Adrenal gland (tissue), 12 donors: ENCODE measurements around the gene NUP210L. TPM values are rescaled to one million over a fixed set of nuclear protein-coding genes. Genes with fewer than 3 reads are reported as not detected.
"Not testable (repeated sequence)": the region's sequence is repeated elsewhere in the genome, so short reads cannot be mapped to it uniquely, and the experiment has no call there.

Experiments used
- DNase-seq, 7 donors: peaks; one replicate each; pipeline ENCODE4 v3.0.0-alpha.2; 2019 to 2020
- H3K27ac ChIP-seq, 5 donors: fragments of 200-600 bp; sonication (generic) in 4 of 5; 1 replicate in 3 of 5; 2 replicates in 2 of 5; pipeline versions ENCODE4 v1.5.1 to v1.8.0; 2016 to 2020; ENCODE audit warnings: mild to moderate bottlenecking in 1 of 5
- H3K27me3 ChIP-seq: fragments of 200-600 bp; 2 replicates; pipeline ENCODE4 v1.8.0; 2021
- H3K36me3 ChIP-seq, 2 donors: fragments of 200-600 bp; replicated peaks in 1 of 2; 1 replicate in 1 of 2; 2 replicates in 1 of 2; pipeline versions ENCODE4 v1.5.1 to v1.8.0; 2018 to 2022
- H3K4me1 ChIP-seq, 2 donors: fragments of 200-600 bp; replicated peaks in 1 of 2; 1 replicate in 1 of 2; 2 replicates in 1 of 2; pipeline versions ENCODE4 v1.5.1 to v1.8.0; 2018 to 2021
- H3K4me3 ChIP-seq, 4 donors: fragments of 200-600 bp; sonication (generic) in 3 of 4; one replicate each; pipeline ENCODE4 v1.5.1; 2016 to 2018
- H3K9me3 ChIP-seq, 3 donors: fragments of 200-600 bp; sonication (generic) in 1 of 3; replicated peaks in 1 of 3; 1 replicate in 2 of 3; 2 replicates in 1 of 3; pipeline versions ENCODE4 v1.5.1 to v1.8.0; 2016 to 2021
- POLR2A ChIP-seq, 2 donors: fragments of 450-650 bp; IDR thresholded peaks; one replicate each; pipeline ENCODE4 v1.6.1; 2017; ENCODE audit warnings: antibody characterized with exemption in 2 of 2, mild to moderate bottlenecking in 2 of 2, moderate library complexity in 1 of 2
- WGBS, 4 donors: extraction: QIAGEN DNeasy Blood & Tissue Kit in 2 of 4; methylation state at CpG; one replicate each; pipeline versions ENCODE4 v1.1.5 to v1.1.7; 2013 to 2017; 5-methylcytosine and 5-hydroxymethylcytosine counted together
- intact Hi-C, 2 donors: fragments of 100-400 bp; cut with DNase I; formaldehyde crosslinking; loops; one replicate each; pipeline versions ENCODE4 v1.14.1 to v1.15.0; 2022 to 2023
- polyA plus RNA-seq, 3 donors: library from polyadenylated mRNA; stranded (reverse); fragments of 200-250 nt in 2 of 3; fragments of 350-450 nt in 1 of 3; fragmentation: Illumina TruSeq in 1 of 3; extraction: RNeasy Lipid Tissue Mini Kit (QIAGEN cat#74804) in 1 of 3; gene quantifications; one replicate each; pipeline ENCODE4 v1.2.3, GENCODE V29; 2013 to 2014
- total RNA-seq, 9 donors: library from RNA; depleted of rRNA in 4 of 9; stranded (reverse); fragments of >200 nt in 4 of 9; fragments of 120-200 nt in 1 of 9; fragmentation: NEBNext Ultra II Directional in 1 of 9; extraction: Animal tissue kit (Norgen Biotek cat#: 25700) in 1 of 9; gene quantifications; one replicate each; pipeline versions ENCODE4 v1.1.0 to v1.2.4, GENCODE V29; 2013 to 2023
- TF ChIP-seq, protein P1 (sequence below), 6 experiments: fragments of 450-650 bp in 4 of 6; fragments of 200-600 bp in 2 of 6; sonication (generic) in 1 of 6; IDR thresholded peaks; 1 replicate in 5 of 6; 2 replicates in 1 of 6; pipeline versions ENCODE4 v1.5.1 to v1.8.0; 2016 to 2021; ENCODE audit warnings: antibody characterized with exemption in 6 of 6, mild to moderate bottlenecking in 2 of 6, moderate library complexity in 1 of 6
- donor health status: healthy with polysubstance abuse.
- donor health status: Bipolar disorder and iron deficiency.
- donor health status: DM: yes; HTN: yes; CAD: no.
- donor health status: DM: no; HTN: no; CAD: no.
- donor health status: DM: no; HTN: no; CAD: no.
- donor health status: DM: yes; HTN: yes; CAD: no.

The NUP210L gene
- total and polyA plus RNA-seq, 12 donors: 0.03 to 0.07 (median 0.06) TPM; not detected in 7

DNA sequence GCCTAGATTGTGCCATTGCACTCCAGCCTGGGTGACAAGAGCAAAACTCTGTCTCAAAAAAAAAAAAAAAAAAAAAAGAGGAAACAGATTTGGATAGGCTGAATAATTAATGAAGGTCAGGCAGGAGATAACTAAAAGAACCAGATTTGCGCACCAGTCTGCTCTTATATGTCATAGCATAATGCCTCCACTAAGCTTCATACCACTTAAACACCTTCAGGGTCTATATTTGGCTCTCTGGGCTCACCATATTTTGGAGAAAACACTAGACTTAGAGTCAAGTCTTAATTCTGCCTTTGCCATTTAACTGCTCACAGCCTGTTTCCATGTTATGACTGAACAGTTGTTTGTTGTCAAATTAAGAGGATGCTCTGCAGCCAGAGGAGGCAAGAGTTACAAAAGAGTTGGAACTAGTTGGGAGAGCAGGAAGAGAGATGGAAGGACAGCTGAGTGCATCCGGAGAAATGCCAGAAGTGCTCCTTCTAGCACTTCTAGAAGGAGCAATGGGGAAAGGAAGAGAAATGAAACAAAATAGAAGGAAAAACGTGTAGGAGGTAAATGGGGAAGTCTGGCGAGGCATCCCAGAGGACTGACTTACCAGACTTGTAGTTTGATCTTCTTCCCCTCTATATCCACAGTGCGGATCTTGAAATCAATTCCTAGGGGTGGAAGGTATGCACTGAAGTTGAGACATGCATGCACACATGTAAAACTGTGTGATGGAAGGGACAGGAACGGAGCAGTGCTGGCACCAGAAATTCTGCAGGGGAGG is 170.6 kb downstream of the NUP210L start:
- Histone ChIP-seq H3K4me1 (peaks cover 15 to 24% of the 10 kb centered on the region in 2 donors), H3K27ac (peak overlapping the region in 4 of 5 donors; percentile 5 to 89 (median 67)), H3K4me3 (peak overlapping the region in 1 of 4 donors; percentile 84), H3K9me3 (no peaks in the 10 kb centered on the region), H3K27me3 (no peaks in the 10 kb centered on the region), H3K36me3 (peaks cover 0 to 11% of the 10 kb centered on the region in 2 donors)
- 58 to 70% (median 63%) methylated on average over 6 of the region's 6 CpGs for WGBS, 4 donors
- DNase-seq: no peak
- TF ChIP-seq, protein P1, sequence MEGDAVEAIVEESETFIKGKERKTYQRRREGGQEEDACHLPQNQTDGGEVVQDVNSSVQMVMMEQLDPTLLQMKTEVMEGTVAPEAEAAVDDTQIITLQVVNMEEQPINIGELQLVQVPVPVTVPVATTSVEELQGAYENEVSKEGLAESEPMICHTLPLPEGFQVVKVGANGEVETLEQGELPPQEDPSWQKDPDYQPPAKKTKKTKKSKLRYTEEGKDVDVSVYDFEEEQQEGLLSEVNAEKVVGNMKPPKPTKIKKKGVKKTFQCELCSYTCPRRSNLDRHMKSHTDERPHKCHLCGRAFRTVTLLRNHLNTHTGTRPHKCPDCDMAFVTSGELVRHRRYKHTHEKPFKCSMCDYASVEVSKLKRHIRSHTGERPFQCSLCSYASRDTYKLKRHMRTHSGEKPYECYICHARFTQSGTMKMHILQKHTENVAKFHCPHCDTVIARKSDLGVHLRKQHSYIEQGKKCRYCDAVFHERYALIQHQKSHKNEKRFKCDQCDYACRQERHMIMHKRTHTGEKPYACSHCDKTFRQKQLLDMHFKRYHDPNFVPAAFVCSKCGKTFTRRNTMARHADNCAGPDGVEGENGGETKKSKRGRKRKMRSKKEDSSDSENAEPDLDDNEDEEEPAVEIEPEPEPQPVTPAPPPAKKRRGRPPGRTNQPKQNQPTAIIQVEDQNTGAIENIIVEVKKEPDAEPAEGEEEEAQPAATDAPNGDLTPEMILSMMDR (IDR thresholded peaks at IDR 0.05): peak in 1 of 6 experiments; percentile 5
- TF ChIP-seq POLR2A (IDR thresholded peaks at IDR 0.05): no peak
- intact Hi-C loops: loop anchor here in 1 of 2 donors (10.0 kb wide), 1 partner anchor 300 kb away; no protein-coding TSS in a partner anchor

DNA sequence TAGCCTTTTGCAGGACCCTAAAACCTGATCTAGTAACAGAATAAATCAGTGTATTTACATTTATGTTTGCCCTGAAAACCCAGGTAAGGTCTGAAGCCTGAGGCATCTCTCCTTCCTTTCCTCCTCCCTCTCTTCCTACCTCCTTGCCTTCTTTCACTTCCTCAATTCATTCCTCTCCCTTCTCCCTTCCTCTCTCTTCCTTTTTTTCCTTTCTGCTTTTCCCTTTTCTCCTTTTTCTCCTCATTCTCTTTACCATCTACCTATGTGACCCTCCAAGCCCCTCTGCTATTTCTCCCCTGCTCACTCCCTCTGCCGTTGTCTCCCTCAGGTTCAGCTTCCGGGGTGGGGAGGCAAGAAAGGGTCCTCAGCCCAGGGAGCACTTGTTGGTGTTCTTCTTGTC is 173.1 kb downstream of the NUP210L start:
- intact Hi-C loops: loop anchor here in 1 of 2 donors (10.0 kb wide), 1 partner anchor 297 kb away; no protein-coding TSS in a partner anchor
- H3K36me3 ChIP-seq: peaks cover 0 to 16% of the 10 kb centered on the region in 2 donors
- not testable (repeated sequence) for H3K27ac ChIP-seq, H3K9me3 ChIP-seq, H3K4me3 ChIP-seq, DNase-seq, H3K27me3 ChIP-seq
- H3K4me1 ChIP-seq: peaks cover 22 to 29% of the 10 kb centered on the region in 2 donors
- 87 to 96% (median 90%) methylated on average over 2 of the region's 2 CpGs for WGBS, 4 donors

DNA sequence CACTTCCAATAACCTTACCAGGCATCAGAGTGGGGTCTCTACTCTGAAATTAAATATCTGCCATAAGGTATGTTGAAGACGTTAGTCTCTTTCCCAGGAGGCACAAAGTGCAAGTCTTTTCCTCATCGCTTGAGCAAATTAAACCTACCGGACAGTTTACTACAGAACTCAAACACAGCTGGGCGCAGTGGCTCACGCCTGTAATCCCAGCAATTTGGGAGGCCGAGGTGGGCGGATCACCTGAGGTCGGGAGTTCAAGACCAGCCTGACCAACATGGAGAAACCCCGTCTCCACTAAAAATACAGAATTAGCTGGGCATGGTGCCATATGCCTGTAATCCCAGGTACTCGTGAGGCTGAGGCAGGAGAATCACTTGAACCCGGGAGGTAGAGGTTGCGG is 175.8 kb downstream of the NUP210L start:
- WGBS, 4 donors: 90 to 94% (median 92%) methylated on average over 12 of the region's 12 CpGs
- DNase-seq, H3K4me3 ChIP-seq, H3K27ac ChIP-seq, intact Hi-C loops, H3K27me3 ChIP-seq, H3K9me3 ChIP-seq: not testable (repeated sequence)
- Histone ChIP-seq H3K36me3 (peaks cover 0 to 38% of the 10 kb centered on the region in 2 donors), H3K4me1 (peaks cover 17 to 21% of the 10 kb centered on the region in 2 donors)

DNA sequence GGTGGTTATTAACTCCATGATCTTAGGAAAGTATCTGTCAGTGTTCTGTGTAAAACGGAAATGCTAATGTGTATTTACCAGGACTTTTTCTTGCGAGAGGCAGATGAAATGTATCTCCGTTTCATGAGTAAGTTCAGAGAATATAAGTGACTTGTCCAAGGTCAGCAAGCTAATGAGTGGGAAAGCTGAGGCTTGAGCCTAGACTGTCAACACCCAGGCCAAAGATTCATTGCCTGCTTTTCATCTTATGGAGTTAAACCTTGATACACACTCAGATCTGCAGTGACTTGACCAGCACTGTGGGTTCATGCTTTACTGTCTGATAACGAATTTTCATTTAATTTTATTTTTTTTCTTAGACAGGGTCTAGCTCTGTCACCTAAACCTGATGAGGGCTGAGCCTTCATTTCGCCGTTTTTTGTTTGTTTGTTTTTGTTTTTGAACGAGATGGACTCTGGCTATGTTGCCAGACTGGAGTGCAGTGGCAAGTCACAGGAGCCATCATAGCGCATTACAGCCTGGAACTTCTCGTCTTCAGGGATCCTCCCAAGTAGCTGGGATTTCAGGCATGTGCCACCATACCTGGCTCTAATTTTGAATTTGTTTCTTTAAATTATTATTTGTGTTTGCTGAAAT is 176.5 kb downstream of the NUP210L start:
- intact Hi-C loops: no loop called here
- peak overlapping the region in 3 of 4 donors; percentile 52 to 87 (median 85) for H3K4me3 ChIP-seq
- H3K4me1 ChIP-seq: peaks cover 17 to 18% of the 10 kb centered on the region in 2 donors
- no peaks in the 10 kb centered on the region for H3K27me3 ChIP-seq
- no peak for DNase-seq
- 52 to 56% (median 54%) methylated on average over 9 of the region's 9 CpGs for WGBS, 4 donors
- no peaks in the 10 kb centered on the region for H3K9me3 ChIP-seq
- peaks cover 0 to 45% of the 10 kb centered on the region in 2 donors for H3K36me3 ChIP-seq
- TF ChIP-seq, protein P1 (IDR thresholded peaks at IDR 0.05): no peak
- TF ChIP-seq POLR2A (IDR thresholded peaks at IDR 0.05): no peak
- peak overlapping the region in 4 of 5 donors; percentile 86 to 93 (median 91) for H3K27ac ChIP-seq
